Adrenal gland (tissue), 5 donors: ENCODE results near the gene ZHX3.

Source experiments
- CTCF ChIP-seq, 6 experiments: fragments of 450-650 bp in 4 of 6; fragments of 200-600 bp in 2 of 6; sonication (generic) in 1 of 6; IDR thresholded peaks; 1 replicate in 5 of 6; 2 replicates in 1 of 6; pipeline versions ENCODE4 v1.5.1 to v1.8.0; 2016 to 2021; ENCODE audit warnings: antibody characterized with exemption in 6 of 6, mild to moderate bottlenecking in 2 of 6, moderate library complexity in 1 of 6
- POLR2A ChIP-seq, 2 donors: fragments of 450-650 bp; IDR thresholded peaks; one replicate each; pipeline ENCODE4 v1.6.1; 2017; ENCODE audit warnings: antibody characterized with exemption in 2 of 2, mild to moderate bottlenecking in 2 of 2, moderate library complexity in 1 of 2
- donor health status: DM: no; HTN: no; CAD: no.

- TF ChIP-seq CTCF (IDR thresholded peaks at IDR 0.05) (no peak), POLR2A (IDR thresholded peaks at IDR 0.05) (no peak)
Measured at GRCh38 chr20:41203660-41204059, 113.9 kb downstream of the ZHX3 start.
